GM19463 (cell line): ENCODE data around the gene PBX1.

Experiments
- ATAC-seq: cut with Tn5 transposase; IDR thresholded peaks from one replicate; pipeline ENCODE4 v1.9.1; 2021; ENCODE audit warnings: mild to moderate bottlenecking, moderate library complexity; ENCODE audit not compliant: unreplicated experiment

PBX1 gene

DNA sequence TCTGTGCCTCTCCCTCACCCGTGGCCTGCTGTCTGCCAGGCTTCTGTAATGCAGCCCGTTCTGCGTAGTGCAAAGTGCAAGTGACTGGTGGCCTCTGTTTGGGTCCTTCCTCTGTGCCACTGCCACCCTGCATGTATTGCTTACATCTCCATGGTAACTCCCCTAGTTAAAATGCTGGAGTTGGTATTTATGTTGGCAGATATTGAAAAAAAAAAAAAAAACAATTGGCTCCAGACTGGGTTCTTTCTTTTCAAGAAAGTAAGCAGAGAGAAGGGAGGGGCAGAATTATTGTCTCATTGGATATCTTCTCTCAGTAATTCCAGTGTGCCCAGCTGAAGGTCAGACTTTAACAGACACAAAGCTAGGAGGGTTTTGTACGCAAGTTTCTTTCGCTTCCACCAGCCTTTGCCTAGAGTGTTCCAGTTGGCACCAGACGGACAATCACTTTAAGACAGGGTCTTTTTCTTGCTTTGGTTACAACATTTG lies 242.3 kb downstream of the PBX1 start:
- ATAC-seq, result no peak

DNA sequence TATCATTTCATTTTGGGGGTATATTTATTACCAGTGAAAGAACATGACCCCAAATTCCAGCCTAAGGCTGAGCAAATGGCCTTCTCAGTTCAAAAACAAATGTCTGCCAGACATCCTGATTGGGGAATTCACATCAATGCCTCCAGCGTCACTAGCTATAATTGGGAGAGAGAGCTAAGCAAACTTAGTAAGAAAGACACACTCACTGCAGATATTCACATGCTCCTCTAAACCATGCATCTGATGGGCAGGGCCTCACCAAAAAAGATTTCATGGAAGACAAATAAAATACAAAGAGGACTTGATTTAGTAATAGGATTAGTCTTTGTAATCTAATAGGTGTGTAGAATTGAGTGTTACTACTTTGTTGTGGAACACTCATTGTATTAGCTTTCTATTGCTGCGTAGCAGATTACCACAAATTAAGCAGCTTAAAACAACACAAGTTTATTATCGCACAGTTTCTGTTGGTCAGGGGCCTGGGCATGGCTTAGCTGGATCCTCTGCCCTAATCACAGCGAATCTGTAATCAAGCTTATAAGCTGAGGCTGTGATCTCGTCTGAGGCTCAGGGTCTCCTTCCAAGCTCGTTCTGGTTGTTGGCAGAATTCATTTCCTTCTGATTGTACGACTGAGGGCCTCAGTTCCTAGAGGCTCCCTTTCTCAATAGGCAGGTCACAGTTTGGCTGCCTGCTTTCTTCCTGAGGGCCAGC lies 243.0 kb downstream of the PBX1 start:
- ATAC-seq, result no peak

DNA sequence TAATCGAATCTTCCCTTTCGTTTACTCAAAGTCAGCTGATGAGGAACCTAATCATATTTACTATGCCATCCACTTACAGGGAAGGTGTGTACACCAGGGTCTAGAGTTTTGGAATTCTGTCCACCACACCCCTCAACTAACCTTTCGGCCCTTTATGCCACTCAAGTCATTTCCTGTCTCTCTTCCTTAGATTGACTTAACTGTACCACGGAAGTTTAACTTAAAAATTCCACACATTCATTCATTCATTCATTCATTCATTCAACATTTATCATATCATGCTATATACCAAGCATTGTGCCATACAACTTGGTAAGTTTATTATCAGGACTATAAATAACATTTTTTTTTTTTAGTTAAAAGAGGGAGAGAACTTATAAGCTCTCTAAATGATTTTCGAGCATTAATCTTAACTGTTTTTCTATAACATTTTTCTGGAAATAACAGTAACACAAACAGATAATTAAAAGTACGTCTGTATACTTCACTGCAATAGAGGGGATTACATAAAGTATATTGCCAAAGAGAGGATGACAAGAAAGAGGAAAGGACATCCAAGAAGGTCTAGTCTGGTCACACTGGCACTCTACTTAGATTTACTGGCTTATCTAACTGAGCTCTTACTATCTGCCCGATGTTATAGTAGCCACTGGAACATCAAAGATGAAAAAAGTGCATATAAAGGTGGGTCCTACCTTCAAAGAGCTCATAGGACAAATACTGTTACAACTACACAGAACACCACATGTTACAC lies 243.7 kb downstream of the PBX1 start:
- no peak for ATAC-seq

DNA sequence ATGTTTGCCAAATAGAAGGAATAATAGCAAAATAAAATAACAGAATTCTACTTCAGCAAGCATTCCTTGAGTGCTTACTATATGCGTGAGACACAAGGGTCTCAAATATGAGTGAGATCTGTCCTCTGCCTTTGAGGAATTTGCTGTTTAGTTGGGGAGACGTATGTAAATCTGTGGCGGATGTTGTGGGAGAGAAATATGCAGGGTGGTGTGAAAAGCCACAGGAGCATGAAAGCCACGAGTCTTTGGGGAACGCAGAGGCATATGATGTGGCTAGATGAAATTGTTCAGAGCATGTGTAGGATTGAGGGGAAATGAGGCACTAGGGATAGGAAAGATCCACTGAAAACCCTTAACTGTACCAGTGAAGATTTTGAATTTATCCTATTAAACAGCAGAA lies 244.4 kb downstream of the PBX1 start:
- no peak for ATAC-seq

- no peak for ATAC-seq
These were observed 245.4 kb downstream of the PBX1 start for GRCh38 chr1:164804366-164804765.

DNA sequence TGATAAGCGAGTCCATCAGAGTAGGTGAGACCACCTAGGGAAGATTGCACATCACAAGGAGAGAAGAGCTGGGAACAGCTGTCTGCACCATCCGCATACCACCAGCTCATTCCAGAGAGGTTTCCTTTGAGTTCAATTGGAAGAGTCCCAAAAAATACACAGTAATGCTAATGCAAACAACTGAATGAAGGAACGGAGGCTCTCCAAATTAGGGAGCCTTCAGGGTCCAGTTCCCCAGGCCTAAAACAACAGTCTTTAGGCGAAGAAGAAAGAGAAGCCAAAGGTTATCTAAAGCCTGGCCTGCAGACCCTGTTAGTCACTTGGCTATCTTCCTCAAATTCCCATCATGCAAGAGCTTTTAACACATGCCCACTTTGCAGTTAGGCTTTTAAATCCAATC lies 246.4 kb downstream of the PBX1 start:
- no peak for ATAC-seq

- no peak for ATAC-seq
These were observed 247.5 kb downstream of the PBX1 start for GRCh38 chr1:164806531-164806930.

DNA sequence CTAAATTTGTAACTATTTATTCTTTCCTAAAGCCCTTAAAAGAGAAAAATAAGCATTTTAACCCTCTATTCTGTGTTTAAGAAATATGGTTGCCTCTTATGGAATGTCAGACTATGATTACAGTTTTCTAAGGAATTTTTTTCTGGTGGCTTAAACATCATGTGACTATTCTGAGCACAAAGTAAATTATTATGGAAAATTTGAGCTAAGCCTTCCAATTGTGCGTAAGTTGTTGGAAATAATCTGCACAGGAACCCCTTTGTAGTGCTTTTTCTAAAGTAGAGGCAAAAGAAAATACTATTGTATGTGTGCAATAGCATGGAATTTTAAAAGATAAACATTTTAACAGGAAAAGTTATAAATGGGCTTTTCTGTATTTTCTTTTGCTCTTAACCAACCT lies 254.8 kb downstream of the PBX1 start:
- ATAC-seq, result no peak

DNA sequence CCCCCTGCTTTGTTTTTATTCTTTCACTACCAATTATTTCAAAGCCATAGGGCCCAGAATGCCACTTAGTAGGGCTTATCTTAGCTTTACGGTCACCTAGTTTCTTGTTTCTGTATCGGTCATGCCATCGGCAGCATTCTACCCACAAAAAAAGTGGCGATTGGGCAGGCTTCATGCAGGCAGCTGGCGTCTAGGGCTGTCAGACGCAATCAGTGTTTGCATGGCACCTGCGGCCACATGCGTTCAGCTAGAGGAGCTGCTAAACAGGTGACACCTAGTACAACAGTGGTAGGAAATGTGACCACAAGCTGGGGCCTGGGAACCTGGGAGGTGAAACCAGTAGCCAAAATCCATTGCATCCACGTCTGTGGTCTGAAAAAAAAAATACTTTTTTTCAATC lies 262.7 kb downstream of the PBX1 start:
- ATAC-seq, result no peak

GRCh38 chr1:164823486-164824279 lies 264.7 kb downstream of the PBX1 start:
- ATAC-seq, result no peak

DNA sequence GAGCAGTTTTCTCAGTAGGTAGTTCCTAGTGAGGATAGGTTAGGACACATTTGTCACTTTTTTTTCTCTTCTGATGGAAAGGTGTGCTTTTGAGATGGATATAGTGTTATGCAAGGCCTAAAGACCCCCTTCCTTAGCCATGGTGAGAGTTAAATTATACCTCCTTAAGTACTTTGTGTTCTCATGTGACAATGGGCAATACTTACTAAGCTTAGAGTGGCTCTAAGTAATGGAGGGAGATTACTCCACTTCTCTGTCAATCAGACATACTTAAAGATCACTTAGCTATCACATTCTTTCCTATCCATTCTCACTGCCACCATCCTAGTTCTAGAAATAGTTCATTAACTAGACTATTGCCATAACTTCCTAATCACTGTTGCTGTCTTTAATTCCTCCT lies 265.6 kb downstream of the PBX1 start:
- ATAC-seq, result no peak

- ATAC-seq, result no peak
These were observed 271.6 kb downstream of the PBX1 start for GRCh38 chr1:164830628-164831027.

DNA sequence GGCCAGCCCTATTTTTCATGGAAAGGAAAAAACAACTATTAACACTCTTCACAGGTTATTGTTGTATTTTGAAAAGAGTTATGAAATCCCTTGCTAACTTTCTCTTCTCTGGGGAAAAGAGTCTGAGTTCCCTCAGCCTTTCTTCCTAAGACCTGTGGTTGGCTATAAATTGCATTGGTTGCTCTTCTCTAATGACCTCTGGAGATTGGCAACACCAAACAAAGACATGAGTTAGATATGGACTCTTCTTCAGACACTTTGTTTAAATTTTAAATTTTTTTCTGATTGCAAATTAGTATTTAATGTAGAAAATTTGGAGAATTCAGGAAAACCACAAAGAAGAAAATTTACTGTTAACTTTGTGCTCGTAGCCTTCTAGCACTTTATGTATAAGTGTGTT lies 275.7 kb downstream of the PBX1 start:
- no peak for ATAC-seq

DNA sequence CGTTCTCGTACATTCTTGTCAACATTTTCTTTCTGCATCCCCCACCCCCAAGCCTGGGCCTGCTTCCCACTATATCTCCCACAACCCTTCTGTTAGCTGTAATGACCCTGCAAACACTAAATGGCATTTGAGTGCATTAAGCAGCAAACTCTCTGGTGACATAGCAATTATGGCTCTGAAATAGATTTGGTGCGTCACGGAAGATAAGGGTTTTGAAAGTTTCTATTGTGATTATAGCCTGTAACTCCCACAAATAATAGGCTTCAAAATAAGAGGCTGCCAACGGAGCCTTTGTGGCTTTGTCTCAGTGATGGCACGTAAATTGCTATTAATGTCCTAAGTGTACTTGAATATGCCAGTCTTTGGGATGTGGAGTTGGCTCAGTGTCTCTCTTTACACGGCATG lies 277.6 kb downstream of the PBX1 start:
- no peak for ATAC-seq

GRCh38 chr1:164838786-164839185 lies 279.8 kb downstream of the PBX1 start:
- no peak for ATAC-seq

- ATAC-seq, result no peak
These were observed 282.0 kb downstream of the PBX1 start for GRCh38 chr1:164840936-164841335.

DNA sequence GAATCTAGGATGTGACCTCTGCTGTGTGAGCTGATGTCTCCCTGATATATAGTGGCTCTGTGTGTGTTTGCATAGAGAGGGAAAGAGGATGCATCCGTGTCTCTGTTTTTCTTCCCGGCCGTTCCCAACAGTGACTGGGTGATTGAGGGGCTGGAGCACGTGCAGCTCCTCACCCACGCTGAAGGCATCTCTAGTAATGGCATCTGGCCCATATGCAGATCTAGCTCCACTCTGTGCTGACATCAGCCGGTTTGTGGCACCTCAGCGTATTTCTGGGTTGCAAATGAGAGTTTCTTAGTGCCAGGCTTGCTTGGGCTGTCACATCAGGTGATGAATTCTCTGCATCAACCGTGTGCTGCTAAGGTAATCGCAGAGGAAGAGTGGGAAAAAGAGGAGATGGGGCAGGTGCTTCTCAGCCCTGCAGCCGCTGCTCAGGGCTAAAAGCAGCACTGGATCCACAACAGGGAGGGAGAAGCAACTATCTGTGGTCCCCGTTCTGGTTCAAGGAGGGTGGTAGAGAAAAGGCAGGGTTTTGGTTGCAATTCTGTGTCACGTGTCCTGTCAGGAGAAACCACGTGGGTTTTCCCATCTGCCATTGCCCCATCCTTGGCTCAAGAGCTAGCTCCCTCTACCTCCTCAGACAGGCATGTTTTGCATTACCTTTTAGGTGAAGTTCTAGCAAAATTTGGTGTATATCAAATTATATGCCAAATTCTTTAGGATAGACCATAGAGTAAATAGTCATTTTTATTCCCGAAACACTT lies 282.9 kb downstream of the PBX1 start:
- no peak for ATAC-seq

- no peak for ATAC-seq
These were observed 283.9 kb downstream of the PBX1 start for GRCh38 chr1:164842870-164843269.

- no peak for ATAC-seq
These were observed 284.9 kb downstream of the PBX1 start for GRCh38 chr1:164843743-164844500.
